GM06990 (cell line): ENCODE measurements around the gene DNAH17.

Experiments used
- DNase-seq: peaks from one replicate; pipeline ENCODE4 v3.0.0-alpha.2; 2011; ENCODE audit not compliant: insufficient read length; ENCODE audit errors: extremely low read depth
- H3K27me3 ChIP-seq: replicated peaks from 2 replicates; pipeline ENCODE4 v1.6.0; 2011; ENCODE audit warnings: low read length; ENCODE audit not compliant: control insufficient read depth, insufficient read depth
- H3K36me3 ChIP-seq: 2 replicates; pipeline ENCODE4 v1.5.1; 2011; ENCODE audit warnings: low read length; ENCODE audit not compliant: control insufficient read depth, insufficient read depth
- H3K4me3 ChIP-seq: replicated peaks from 2 replicates; pipeline ENCODE4 v1.5.1; 2011; ENCODE audit warnings: low read depth, mild to moderate bottlenecking, control low read depth, low read length
- CTCF ChIP-seq: IDR thresholded peaks from 2 replicates; pipeline ENCODE4 v1.5.1; 2011; ENCODE audit warnings: low read length, control low read depth, mild to moderate bottlenecking, inconsistent platforms; ENCODE audit not compliant: insufficient read depth, poor library complexity, severe bottlenecking

Gene DNAH17

GRCh38 chr17:78374631-78375274 is 202.4 kb downstream of the DNAH17 start:
- DNase-seq = no peak
- H3K4me3 ChIP-seq = no peak overlapping the region
- no peaks in the 10 kb centered on the region for H3K36me3 ChIP-seq
- no peak for TF ChIP-seq CTCF
- no peaks in the 10 kb centered on the region for H3K27me3 ChIP-seq

GRCh38 chr17:78374189-78374588 is 203.0 kb downstream of the DNAH17 start:
- Histone ChIP-seq H3K27me3 (no peaks in the 10 kb centered on the region), H3K4me3 (no peak overlapping the region), H3K36me3 (no peaks in the 10 kb centered on the region)
- no peak for TF ChIP-seq CTCF
- DNase-seq = no peak
